Inflammatory macrophage treated with lipopolysaccharide for 4 hours (primary cell): ENCODE data around the gene EML1.
A peak's percentile ranks its signal among the peaks of the same experiment; 100 is the strongest.
"Not testable (repeated sequence)": the region's sequence is repeated elsewhere in the genome, so short reads cannot be mapped to it uniquely, and the experiment has no call there.

ENCODE experiments used
- DNase-seq: peaks from one replicate; pipeline ENCODE4 v3.0.0-alpha.2; 2020

EML1 gene

GRCh38 chr14:99944241-99944651 is 151.0 kb downstream of the EML1 start:
- DNase-seq = no peak

GRCh38 chr14:99945732-99946651 is 152.8 kb downstream of the EML1 start:
- peak; percentile 55 for DNase-seq

GRCh38 chr14:99946652-99947489 is 153.7 kb downstream of the EML1 start:
- peak; percentile 36 for DNase-seq

- DNase-seq = no peak
Observed at GRCh38 chr14:99947695-99948094, 154.5 kb downstream of the EML1 start.

GRCh38 chr14:99949011-99949732 is 156.0 kb downstream of the EML1 start:
- DNase-seq = not testable (repeated sequence)

GRCh38 chr14:99950181-99950580 is 157.0 kb downstream of the EML1 start:
- no peak for DNase-seq

GRCh38 chr14:99951085-99951484 is 157.9 kb downstream of the EML1 start:
- no peak for DNase-seq

- no peak for DNase-seq
Observed at GRCh38 chr14:99952039-99952438, 158.8 kb downstream of the EML1 start.

GRCh38 chr14:99952453-99952852 is 159.2 kb downstream of the EML1 start:
- no peak for DNase-seq

- DNase-seq = no peak
Observed at GRCh38 chr14:99955826-99956455, 162.7 kb downstream of the EML1 start.

- no peak for DNase-seq
Observed at GRCh38 chr14:99958380-99958779, 165.2 kb downstream of the EML1 start.

- DNase-seq = no peak
Observed at GRCh38 chr14:99961826-99962518, 168.8 kb downstream of the EML1 start.

- no peak for DNase-seq
Observed at GRCh38 chr14:99964979-99965378, 171.8 kb downstream of the EML1 start.

GRCh38 chr14:99966037-99966835 is 173.0 kb downstream of the EML1 start:
- DNase-seq = no peak

- DNase-seq = no peak
Observed at GRCh38 chr14:99966912-99967311, 173.7 kb downstream of the EML1 start.

- no peak for DNase-seq
Observed at GRCh38 chr14:99968191-99968920, 175.1 kb downstream of the EML1 start.

- no peak for DNase-seq
Observed at GRCh38 chr14:99968941-99969340, 175.7 kb downstream of the EML1 start.

- no peak for DNase-seq
Observed at GRCh38 chr14:99969673-99970322, 176.6 kb downstream of the EML1 start.

GRCh38 chr14:99971087-99971940 is 178.1 kb downstream of the EML1 start:
- peak; percentile 78 for DNase-seq
